AG09319 (cell line): ENCODE measurements around the gene KPNA5.
"Not testable (repeated sequence)": the region's sequence is repeated elsewhere in the genome, so short reads cannot be mapped to it uniquely, and the experiment has no call there.

ENCODE experiments used
- DNase-seq: peaks from one replicate; pipeline ENCODE4 v3.0.0-alpha.2; 2010; ENCODE audit warnings: low read depth; ENCODE audit errors: extremely low read depth
- CTCF ChIP-seq: IDR thresholded peaks from 2 replicates; pipeline ENCODE4 v1.5.1; 2011; ENCODE audit warnings: low read depth, mild to moderate bottlenecking, inconsistent platforms, low read length, moderate library complexity

The KPNA5 gene

DNA sequence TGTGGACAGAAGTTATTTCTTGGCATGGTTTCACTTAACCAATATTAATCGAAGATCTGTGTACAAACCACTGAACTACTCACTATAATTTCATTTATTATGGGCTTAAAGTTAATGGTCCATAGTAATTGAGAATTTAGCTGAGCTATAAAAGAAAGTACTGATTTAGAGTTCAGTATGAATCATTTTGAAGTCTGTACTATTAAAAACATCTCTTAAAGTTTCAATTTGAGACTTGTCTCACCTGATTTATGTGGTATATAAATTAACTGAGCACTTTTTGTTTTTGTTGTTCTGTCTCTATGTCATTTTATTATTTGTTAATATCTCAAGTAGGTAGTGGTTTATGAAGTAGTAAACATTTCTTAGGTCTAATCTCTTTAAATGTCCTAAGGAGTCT lies 24.9 kb downstream of the KPNA5 start:
- TF ChIP-seq CTCF: no peak

GRCh38 chr6:116714296-116714695 lies 33.3 kb downstream of the KPNA5 start:
- no peak for DNase-seq
- no peak for TF ChIP-seq CTCF

More for the DNA sequence above, 24.9 kb downstream of the KPNA5 start:
- no peak for DNase-seq

DNA sequence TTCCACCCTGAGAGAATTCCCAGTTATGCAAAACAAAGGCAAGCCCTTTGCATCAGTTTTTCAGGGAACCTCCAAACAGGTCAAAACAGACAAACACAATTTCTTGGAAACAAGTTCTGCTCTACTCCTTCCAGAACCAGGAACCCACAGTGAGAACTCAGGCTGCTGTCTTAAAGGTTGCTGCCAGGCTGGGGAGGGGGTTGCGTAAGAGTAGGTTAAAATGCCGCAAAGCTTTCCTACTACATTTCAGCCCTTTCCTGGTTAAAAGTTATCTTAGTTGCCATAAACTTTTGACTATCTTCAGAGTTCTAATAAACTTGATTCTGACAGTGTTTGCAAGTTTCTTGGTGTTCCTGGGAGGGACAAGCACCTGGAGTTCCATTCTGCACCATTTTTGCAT lies 33.8 kb downstream of the KPNA5 start:
- DNase-seq: no peak
- TF ChIP-seq CTCF: no peak

DNA sequence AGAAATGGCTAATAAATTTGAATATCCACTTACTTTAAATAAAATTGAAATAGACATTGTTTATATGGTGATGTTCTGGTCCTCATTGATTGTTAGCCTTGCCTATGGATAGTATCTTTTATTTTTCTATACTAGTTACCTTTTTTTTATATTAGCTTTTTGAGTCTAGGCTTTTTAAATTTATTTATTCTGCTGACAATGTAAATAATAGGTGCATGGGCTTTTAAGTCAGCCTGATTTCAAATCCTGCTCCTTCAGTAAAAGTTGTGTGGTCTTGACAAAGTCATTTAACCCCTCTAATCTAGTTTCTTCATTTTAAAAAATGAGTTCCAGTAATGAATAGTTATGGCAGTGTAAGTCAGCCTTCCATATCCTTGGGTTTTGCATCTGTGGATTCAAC lies 45.9 kb downstream of the KPNA5 start:
- DNase-seq: no peak
- no peak for TF ChIP-seq CTCF

GRCh38 chr6:116730513-116730912 lies 49.5 kb downstream of the KPNA5 start:
- no peak for TF ChIP-seq CTCF
- DNase-seq: no peak

- TF ChIP-seq CTCF: no peak
- DNase-seq: no peak
These were observed 56.0 kb downstream of the KPNA5 start for GRCh38 chr6:116737004-116737403.

GRCh38 chr6:116740486-116740885 lies 59.5 kb downstream of the KPNA5 start:
- DNase-seq: not testable (repeated sequence)

DNA sequence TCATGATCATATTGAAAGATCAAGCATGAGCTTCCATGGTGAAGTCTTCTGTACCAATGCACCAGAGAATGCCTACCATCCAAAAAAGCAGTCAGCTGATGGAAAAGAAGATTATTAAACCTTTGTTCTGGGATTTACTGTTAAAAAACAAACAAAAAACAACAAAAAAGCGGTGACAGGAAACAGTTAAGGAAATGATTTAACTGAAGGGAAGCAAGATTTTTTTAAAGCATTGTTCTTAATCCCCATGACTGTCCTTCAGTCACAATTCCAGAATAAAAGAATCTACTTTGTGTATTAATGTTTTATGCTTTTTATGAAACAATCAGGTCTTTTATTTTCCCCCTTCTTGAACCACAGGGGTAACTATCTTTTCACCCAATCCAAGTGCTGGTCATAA lies 60.6 kb downstream of the KPNA5 start:
- no peak for TF ChIP-seq CTCF
- DNase-seq: no peak
